HEK293T (cell line): ENCODE data around the gene TNIK.

Experiments
- PKNOX1 ChIP-seq: fragments of 450-650 bp; IDR thresholded peaks from 2 replicates; pipeline ENCODE4 v1.6.1; 2016
- SUZ12 ChIP-seq: fragments of 450-650 bp; IDR thresholded peaks from 2 replicates; pipeline ENCODE4 v1.6.1; 2016; ENCODE audit warnings: mild to moderate bottlenecking
- TARDBP ChIP-seq: fragments of 450-650 bp; IDR thresholded peaks from 2 replicates; pipeline ENCODE4 v1.6.1; 2016

- TF ChIP-seq PKNOX1: no peak
- no peak for TF ChIP-seq SUZ12
- TF ChIP-seq TARDBP: no peak
Observed at GRCh38 chr3:171342200-171342599, 118.0 kb downstream of the TNIK start.
